OCI-LY7 (cell line): ENCODE results near the gene ALS2CL.

Source experiments
- EZH2phosphoT487 ChIP-seq: fragments of 200-600 bp; sonication (generic); IDR thresholded peaks from 2 replicates; pipeline ENCODE4 v1.6.1; 2018; ENCODE audit warnings: low read depth, borderline replicate concordance, mild to moderate bottlenecking, mixed run types, antibody characterized with exemption, low read length, moderate library complexity, mixed read lengths
- TF ChIP-seq, protein P1 (sequence below): fragments of 200-600 bp; sonication (generic); conservative IDR thresholded peaks from 2 replicates; pipeline ENCODE4 v1.5.1; 2014; ENCODE audit warnings: mild to moderate bottlenecking, antibody characterized with exemption, low read length, moderate library complexity, mixed read lengths

GRCh38 chr3:46725621-46726314, 32.3 kb upstream of the ALS2CL start:
- TF ChIP-seq, protein P1, sequence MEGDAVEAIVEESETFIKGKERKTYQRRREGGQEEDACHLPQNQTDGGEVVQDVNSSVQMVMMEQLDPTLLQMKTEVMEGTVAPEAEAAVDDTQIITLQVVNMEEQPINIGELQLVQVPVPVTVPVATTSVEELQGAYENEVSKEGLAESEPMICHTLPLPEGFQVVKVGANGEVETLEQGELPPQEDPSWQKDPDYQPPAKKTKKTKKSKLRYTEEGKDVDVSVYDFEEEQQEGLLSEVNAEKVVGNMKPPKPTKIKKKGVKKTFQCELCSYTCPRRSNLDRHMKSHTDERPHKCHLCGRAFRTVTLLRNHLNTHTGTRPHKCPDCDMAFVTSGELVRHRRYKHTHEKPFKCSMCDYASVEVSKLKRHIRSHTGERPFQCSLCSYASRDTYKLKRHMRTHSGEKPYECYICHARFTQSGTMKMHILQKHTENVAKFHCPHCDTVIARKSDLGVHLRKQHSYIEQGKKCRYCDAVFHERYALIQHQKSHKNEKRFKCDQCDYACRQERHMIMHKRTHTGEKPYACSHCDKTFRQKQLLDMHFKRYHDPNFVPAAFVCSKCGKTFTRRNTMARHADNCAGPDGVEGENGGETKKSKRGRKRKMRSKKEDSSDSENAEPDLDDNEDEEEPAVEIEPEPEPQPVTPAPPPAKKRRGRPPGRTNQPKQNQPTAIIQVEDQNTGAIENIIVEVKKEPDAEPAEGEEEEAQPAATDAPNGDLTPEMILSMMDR, result no peak
- TF ChIP-seq EZH2phosphoT487, result no peak
